Hematopoietic multipotent progenitor cell treated with erythropoietin and hydrocortisone succinate and interleukin-3 and kit ligand, for 17 days (in vitro differentiated cells): Measurements from ENCODE around the gene COL4A2.

ENCODE experiments used
- DNase-seq: peaks from one replicate; pipeline ENCODE4 v3.0.0-alpha.2; 2015; ENCODE audit warnings: low spot score

The COL4A2 gene

GRCh38 chr13:110560601-110561343 is 253.7 kb downstream of the COL4A2 start:
- DNase-seq = no peak

DNA sequence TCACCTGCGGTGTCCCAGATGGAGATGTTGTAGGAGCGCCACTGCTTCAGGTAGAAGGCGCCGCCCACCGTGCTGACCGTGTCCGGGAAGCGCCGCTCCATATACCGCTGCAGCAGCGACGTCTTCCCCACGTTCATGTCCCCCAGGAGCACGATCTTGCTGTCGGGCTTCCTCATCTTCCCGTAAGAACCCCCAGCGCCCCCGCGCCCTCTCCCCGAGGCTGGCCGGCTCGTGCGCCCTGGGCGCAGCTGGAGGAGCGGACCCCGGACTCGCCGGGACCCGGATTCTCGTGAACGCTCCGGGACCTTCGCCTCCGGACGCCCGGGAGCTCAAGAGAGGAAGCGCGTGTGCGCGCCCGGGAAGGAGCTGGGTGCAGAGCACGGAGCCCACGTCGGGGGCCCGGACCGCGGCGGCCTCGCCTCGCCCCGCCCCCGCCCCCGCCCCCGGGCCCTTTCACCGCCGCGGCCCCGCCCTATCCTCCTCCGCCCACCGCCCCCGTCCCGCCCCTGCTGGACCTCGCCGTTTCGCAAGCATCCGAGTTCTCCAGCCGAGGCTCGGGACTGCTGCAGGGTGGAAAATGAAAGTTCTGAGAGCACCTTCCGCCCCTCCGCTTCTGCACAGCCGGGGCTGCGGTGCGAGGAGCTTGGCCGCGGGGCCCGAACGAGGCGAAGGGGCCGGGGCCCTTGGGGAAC is 254.4 kb downstream of the COL4A2 start, which contains the start of gene RAB20:
Gene RAB20 (minus strand): TSS at position 379 of the 692 bp plus-strand sequence. CDS start 203 bp downstream, at position 176.
- no peak for DNase-seq

DNA sequence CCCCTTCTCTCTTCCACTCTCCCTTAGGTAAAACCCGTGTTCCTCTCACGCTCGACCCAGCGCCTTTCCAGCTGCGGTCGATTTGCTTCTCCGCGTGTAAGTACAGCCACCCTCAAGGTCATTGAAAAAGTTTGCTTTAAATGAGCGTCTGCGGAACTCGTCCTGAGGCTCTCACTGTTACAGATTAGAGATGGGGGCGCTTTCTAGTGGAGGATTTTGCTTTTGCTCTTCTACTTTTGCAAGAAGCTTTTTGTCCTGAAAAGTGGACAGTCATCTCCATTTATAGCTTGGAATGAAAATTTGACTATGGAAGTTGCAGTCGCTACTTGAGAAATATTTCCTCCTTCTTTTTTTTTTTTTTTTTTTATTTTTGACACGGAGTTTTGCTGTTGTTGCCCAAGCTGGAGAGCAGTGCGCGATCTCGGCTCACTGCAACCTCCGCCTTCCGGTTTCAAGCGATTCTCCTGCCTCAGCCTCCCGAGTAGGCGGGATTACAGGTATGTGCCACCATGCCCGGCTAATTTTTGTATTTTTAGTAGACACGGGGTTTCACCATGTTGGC is 255.0 kb downstream of the COL4A2 start:
- DNase-seq = no peak
